GM18511 (cell line): Measurements from ENCODE around the gene RNF11.
A peak's percentile ranks its signal among the peaks of the same experiment; 100 is the strongest.

Source experiments
- ATAC-seq: cut with Tn5 transposase; IDR thresholded peaks from one replicate; pipeline ENCODE4 v1.9.1; 2021; ENCODE audit warnings: mild to moderate bottlenecking, moderate library complexity; ENCODE audit not compliant: unreplicated experiment

The RNF11 gene

GRCh38 chr1:51311826-51312225, 75.8 kb downstream of the RNF11 start:
- no peak for ATAC-seq

GRCh38 chr1:51312718-51313117, 76.6 kb downstream of the RNF11 start:
- no peak for ATAC-seq

- ATAC-seq = no peak
Measured at GRCh38 chr1:51313268-51313852, 77.3 kb downstream of the RNF11 start.

- peak; percentile 55 for ATAC-seq
Measured at GRCh38 chr1:51313961-51314777, 78.1 kb downstream of the RNF11 start.

GRCh38 chr1:51314974-51315373, 78.9 kb downstream of the RNF11 start:
- no peak for ATAC-seq

- ATAC-seq = no peak
Measured at GRCh38 chr1:51316113-51316845, 80.2 kb downstream of the RNF11 start.

- ATAC-seq = no peak
Measured at GRCh38 chr1:51316846-51317120, 80.7 kb downstream of the RNF11 start.

- ATAC-seq = no peak
Measured at GRCh38 chr1:51317798-51318197, 81.7 kb downstream of the RNF11 start.

GRCh38 chr1:51320967-51321923, 85.2 kb downstream of the RNF11 start:
- ATAC-seq = no peak

- no peak for ATAC-seq
Measured at GRCh38 chr1:51321924-51322280, 85.8 kb downstream of the RNF11 start.

- ATAC-seq = no peak
Measured at GRCh38 chr1:51322417-51323101, 86.5 kb downstream of the RNF11 start.
